GM12892 (cell line): ENCODE measurements around the gene VAMP4. TPM values are rescaled to one million over a fixed set of nuclear protein-coding genes. Genes with fewer than 3 reads are reported as not detected.
A peak's percentile ranks its signal among the peaks of the same experiment; 100 is the strongest.

Source experiments
- DNase-seq: peaks from one replicate; pipeline ENCODE4 v3.0.0; 2011; ENCODE audit not compliant: insufficient read length
- FAIRE-seq: peaks from 2 replicates; lab custom pipeline; 2011; peaks lifted over from hg19 to GRCh38; lab: Jason Lieb, UNC
- POLR2A ChIP-seq: IDR thresholded peaks from 2 replicates; pipeline ENCODE4 v1.6.1; 2011; ENCODE audit warnings: low read depth, low read length, control low read depth
- POLR2AphosphoS5 ChIP-seq: IDR thresholded peaks from 2 replicates; pipeline ENCODE4 v1.6.1; 2011; ENCODE audit warnings: low read depth, low read length, control low read depth
- TAF1 ChIP-seq: IDR thresholded peaks from 2 replicates; pipeline ENCODE4 v1.6.1; 2011; ENCODE audit warnings: low read depth, mild to moderate bottlenecking, control low read depth, low read length, borderline replicate concordance
- polyA plus RNA-seq: library from polyadenylated mRNA; unstranded; fragments of >200 nt; gene quantifications from one replicate; pipeline ENCODE4 v1.2.1, GENCODE V29; 2012; ENCODE audit warnings: missing spikeins, inconsistent platforms; ENCODE audit not compliant: missing spikeins

The VAMP4 gene, protein sequence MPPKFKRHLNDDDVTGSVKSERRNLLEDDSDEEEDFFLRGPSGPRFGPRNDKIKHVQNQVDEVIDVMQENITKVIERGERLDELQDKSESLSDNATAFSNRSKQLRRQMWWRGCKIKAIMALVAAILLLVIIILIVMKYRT
- 6.6 TPM for polyA plus RNA-seq

DNA sequence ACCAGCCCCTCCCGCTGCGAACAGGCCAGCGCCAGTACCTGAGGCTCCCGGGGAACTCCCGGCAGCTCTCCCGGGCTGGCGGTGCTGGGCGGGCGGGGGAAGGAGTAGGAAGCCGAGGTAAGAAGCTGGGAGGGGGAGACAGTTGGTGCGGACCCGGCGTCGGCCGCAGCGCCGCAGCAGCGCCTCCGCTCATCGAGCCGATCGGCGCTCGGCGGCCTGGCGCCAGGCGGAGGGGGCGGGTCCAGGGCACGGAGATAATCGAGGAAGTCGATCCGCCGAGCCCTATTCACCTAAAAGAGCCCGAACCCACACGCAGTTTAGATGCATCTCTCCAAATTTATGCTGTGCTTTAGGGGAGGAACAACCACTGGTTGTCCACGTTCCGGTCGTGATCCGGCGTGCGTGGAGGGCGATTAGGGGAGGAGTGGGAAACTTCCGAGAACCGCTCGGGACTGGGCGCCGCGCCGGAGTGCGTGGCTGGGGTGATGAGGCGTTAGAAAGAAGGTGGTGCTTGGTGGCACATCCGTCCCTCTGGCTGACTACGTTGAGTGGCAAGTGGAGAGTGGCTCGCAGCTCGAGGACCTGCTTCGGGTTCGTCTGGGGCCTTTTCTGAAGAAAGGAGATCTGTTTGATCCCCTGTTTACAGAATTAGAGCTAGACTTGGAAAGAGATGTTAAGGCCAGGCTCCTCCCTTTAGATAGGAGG lies at the start of gene VAMP4:
TSS of gene VAMP4 (minus strand) at position 194 of the 705 bp plus-strand sequence. CDS start 3,651 bp downstream, outside the sequence.
- FAIRE-seq = peak; percentile 86
- DNase-seq = peak; percentile 46
- TF ChIP-seq POLR2AphosphoS5 (peak; percentile 89), POLR2A (peak; percentile 83), TAF1 (no peak; the same call in 1 of the 2 replicates)

DNA sequence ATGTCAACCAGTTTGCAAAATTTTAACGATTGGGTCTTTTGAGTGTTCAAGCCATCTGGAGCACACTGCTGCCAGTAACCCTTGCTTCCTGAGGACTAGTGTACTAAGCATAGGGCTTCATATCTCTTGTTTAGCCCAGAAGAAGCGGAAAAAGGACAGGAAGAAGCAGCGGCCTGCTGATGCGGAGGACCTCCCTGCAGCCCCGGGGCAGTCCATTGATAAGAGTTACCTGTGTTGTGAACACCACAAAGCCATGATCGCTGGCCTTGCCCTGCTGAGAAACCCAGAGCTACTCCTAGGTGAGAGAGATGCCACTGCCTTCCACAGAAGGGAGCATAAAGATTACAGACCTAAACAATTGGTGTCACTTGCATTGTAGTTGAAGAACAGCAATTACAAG lies 48.5 kb upstream of the VAMP4 start:
- FAIRE-seq (no peak), DNase-seq (no peak)
- TF ChIP-seq POLR2AphosphoS5 (no peak), POLR2A (no peak), TAF1 (no peak)

DNA sequence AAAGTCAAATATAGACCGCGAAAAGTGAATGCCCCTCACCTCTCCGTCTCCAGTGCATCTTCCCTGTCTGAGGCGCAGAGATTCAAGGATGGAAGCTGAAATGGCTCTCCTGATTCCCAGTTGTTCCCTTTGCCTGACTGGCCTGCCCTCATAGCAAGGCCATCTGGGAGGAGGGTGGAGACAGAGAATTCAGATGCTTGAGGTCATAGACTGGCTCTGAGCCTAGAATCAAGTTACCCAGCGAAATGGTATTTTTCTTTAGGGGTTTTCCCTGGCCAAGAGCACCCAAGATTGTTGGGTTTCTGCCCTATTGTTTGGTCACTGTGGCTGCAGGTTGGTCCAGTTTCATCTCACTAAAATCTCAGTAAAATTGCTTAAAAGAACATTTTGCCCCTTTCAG lies 46.8 kb upstream of the VAMP4 start:
- TF ChIP-seq POLR2AphosphoS5 (no peak), TAF1 (no peak), POLR2A (no peak)
- DNase-seq (no peak), FAIRE-seq (no peak)

DNA sequence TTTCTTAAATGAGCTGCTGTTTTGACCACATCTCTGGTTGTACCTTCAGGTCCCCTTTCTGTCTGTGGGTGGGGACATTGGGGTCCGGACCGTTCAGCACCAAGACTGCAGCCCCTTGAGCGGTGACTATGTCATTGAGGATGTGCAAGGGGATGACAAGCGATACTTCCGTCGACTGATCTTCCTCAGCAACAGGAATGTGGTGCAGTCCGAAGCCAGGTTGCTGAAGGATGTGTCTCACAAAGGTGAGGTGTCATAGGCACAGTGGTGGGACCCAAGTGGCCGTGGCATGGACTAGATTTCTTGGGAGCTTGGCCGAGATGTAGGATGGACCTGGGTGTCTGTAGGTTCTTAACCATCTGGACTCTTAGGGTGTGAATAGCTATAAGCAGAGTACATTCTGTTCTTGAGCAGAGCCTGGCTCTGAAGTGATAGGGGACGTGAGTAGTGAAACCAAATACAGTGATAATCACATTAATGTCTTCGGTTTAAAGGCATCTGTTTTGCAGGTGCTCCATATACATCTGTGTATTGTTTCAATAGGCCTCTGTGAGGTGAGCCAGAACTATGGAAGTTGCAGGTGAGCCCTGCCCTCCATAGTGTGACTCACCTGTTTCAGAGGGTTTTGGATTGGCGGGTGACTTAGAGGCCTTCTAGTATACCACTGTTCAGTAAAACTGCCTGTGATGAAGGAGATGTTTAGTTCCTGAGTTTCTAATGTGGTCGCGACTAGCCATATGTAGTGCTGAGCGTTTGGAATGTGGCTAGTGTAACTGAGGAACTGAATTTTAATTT lies 46.0 kb upstream of the VAMP4 start:
- DNase-seq = no peak
- TF ChIP-seq POLR2AphosphoS5 (no peak), POLR2A (no peak), TAF1 (no peak)
- FAIRE-seq = no peak

DNA sequence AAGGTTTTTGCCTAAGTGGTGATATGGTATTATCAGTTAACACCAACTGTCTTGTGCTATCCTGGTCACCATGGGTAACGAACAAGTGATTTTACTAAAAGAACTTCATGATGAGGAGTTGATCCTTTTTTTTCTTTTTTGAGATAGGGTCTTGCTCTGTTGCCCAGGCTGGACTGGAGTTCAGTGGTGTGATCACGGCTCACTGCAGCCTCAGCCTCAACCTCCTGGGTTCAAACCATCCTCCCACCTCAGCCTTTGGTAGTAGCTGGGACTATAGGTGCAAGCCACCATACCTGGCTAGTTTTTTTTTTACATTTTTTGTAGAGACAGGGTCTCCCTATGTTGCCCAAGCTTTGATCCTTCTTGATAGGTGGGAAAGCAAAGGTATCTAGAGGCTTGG lies 44.7 kb upstream of the VAMP4 start:
- no peak for TF ChIP-seq POLR2A
- no peak for TF ChIP-seq POLR2AphosphoS5
- no peak for TF ChIP-seq TAF1
- no peak for FAIRE-seq
- no peak for DNase-seq

DNA sequence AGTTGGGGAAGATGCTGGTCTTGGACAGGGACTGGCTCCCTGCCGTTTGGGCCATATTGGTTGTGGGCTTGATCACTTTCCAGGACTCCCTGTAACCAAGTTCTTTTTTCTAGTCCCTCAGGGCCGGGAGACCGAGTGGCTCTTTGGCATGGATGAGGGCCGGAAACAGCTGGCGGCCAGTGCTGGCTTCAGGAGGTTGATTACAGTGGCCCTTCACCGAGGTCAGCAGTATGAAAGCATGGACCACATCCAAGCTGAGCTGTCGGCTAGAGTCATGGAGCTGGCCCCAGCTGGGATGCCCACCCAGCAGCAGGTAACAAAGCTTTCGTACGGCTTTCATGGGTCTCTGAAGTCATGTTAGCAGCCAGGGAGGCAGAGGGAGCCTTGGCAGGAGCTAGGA lies 43.9 kb upstream of the VAMP4 start:
- TF ChIP-seq POLR2A = no peak
- no peak for TF ChIP-seq POLR2AphosphoS5
- FAIRE-seq (no peak), DNase-seq (no peak)

DNA sequence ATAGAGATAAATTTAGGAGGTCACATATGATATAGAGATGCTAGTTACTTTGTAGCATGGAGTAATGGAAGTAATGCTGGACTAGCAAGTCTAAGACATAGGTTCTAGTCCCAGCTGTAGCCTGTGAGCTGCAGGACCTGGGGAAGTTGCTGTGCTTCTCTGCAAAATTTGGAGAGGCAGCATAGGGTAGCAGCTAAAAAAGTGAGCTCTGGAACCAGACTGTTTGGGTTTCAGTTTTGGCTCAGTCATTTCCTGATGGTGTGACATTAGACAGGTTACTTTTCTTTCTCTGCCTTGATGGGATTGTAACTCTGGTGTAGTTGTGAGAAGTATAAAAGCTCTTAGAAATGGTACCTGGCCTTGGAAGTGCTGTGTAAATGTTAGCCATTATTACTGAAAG lies 42.9 kb upstream of the VAMP4 start:
- FAIRE-seq (no peak), DNase-seq (no peak)
- no peak for TF ChIP-seq POLR2AphosphoS5
- no peak for TF ChIP-seq POLR2A

DNA sequence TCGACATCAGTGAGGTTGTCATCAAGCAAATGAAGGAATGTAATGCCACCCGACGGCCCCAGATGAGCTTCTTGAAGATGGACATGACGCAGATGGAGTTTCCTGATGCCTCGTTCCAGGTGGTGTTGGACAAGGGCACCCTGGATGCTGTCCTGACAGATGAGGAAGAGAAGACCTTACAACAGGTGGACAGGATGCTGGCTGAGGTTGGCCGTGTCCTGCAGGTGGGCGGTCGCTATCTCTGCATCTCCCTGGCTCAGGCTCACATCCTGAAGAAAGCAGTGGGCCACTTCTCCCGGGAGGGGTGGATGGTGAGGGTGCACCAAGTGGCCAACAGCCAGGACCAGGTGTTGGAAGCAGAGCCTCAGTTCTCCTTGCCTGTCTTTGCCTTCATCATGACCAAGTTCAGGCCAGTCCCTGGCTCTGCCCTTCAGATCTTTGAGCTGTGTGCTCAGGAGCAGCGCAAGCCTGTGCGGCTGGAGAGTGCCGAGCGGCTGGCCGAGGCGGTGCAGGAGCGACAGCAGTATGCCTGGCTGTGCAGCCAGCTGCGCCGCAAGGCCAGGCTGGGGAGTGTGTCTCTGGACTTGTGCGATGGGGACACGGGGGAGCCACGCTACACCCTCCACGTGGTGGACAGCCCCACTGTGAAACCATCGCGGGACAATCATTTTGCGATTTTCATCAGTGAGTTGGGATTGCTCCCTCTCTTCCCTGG lies 42.1 kb upstream of the VAMP4 start:
- DNase-seq (no peak), FAIRE-seq (no peak)
- no peak for TF ChIP-seq POLR2AphosphoS5
- TF ChIP-seq POLR2A = no peak
- TF ChIP-seq TAF1 = no peak

DNA sequence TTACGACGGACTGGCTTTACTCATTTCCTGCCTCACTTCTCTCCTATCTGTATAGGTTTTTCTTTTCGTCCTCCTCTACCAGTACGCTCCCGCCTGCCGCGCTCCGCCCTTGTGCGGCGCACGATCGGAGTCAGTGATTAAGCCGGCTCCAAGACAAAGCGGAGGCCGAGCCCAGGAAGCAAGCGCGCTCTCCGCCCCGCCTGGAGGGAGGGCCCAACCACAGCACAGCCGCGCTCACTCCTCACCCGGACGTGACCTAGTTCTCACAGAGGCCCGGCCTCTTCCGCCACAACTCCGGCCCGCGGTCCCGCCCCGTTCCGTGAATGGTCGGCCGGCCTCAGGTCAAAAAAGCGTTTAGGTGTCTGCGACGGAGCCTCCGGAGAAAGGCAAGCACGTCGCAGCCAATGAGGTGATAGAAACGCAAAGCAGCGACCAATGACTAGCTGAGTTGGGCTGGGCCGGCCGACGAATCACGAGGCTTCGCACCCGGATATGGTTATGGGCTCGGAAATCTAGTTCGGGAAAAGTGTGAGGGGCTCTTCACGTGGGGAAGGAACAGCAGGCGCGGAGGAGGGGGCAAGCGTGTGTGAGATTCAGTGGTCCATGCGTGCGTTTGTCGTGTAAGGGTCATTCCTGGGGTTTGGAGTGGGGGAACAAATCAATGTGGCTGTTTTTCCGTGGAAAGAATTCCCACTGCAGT lies 39.5 kb upstream of the VAMP4 start, which contains the start of gene METTL13:
TSS of gene METTL13 (plus strand) at position 485 of the 700 bp plus-strand sequence. CDS start 308 bp downstream, outside the sequence.
- peak; percentile 90 for DNase-seq
- TF ChIP-seq POLR2AphosphoS5 = peak; percentile 89
- TF ChIP-seq TAF1 = peak; percentile 78
- peak; percentile 87 for TF ChIP-seq POLR2A
- FAIRE-seq = peak; percentile 96

DNA sequence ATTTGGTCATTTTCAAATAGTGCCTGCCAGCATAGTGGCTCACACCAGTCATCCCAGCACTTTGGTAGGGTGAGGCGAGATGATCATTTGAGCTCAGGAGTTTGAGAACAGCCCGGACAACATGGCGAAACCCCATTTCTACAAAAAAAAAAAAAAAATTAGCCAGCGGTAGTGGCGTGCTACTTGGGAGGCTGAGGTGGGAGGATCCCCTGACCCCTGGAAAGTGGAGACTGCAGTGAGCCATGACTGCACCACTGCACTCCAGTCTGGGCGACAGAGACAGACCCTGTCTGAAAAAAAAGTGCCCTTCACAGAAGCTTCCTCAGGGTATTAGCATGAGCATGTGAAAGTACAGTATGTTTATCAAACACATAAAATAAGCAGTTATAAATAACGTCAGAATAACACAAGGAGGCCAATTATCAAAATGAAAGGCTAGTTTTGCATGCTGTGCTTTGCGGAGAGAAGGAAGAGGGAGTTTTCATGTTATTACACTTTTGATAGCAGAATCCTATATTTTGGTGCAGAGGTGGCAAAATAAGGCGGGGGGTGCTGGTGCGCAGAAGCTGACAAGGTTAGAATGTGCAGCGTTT lies 38.8 kb upstream of the VAMP4 start:
- TF ChIP-seq TAF1 (no peak), POLR2A (no peak), POLR2AphosphoS5 (no peak)
- FAIRE-seq = no peak
- DNase-seq = no peak
